Measurements from ENCODE around the gene MRPL30.

- TF ChIP-seq, protein P1, sequence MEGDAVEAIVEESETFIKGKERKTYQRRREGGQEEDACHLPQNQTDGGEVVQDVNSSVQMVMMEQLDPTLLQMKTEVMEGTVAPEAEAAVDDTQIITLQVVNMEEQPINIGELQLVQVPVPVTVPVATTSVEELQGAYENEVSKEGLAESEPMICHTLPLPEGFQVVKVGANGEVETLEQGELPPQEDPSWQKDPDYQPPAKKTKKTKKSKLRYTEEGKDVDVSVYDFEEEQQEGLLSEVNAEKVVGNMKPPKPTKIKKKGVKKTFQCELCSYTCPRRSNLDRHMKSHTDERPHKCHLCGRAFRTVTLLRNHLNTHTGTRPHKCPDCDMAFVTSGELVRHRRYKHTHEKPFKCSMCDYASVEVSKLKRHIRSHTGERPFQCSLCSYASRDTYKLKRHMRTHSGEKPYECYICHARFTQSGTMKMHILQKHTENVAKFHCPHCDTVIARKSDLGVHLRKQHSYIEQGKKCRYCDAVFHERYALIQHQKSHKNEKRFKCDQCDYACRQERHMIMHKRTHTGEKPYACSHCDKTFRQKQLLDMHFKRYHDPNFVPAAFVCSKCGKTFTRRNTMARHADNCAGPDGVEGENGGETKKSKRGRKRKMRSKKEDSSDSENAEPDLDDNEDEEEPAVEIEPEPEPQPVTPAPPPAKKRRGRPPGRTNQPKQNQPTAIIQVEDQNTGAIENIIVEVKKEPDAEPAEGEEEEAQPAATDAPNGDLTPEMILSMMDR (IDR thresholded peaks at IDR 0.05; ENCODE audit: extremely low read depth in 1 of 2, insufficient read depth in 1 of 2, low read depth in 1 of 2, low read length in 2 of 2) = no peak
- TF ChIP-seq, protein P2, sequence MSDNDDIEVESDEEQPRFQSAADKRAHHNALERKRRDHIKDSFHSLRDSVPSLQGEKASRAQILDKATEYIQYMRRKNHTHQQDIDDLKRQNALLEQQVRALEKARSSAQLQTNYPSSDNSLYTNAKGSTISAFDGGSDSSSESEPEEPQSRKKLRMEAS (IDR thresholded peaks at IDR 0.05; ENCODE audit: insufficient read depth, insufficient read length) = no peak
- no peak for TF ChIP-seq POLR2AphosphoS5 (IDR thresholded peaks at IDR 0.05; ENCODE audit: insufficient read depth, low read depth, low read length)
Observed at GRCh38 chr2:99200076-99200800, 19.3 kb downstream of the MRPL30 start.
